Progenitor cell of endocrine pancreas (in vitro differentiated cells): ENCODE measurements around the gene NOP56. TPM values are rescaled to one million over a fixed set of nuclear protein-coding genes. Genes with fewer than 3 reads are reported as not detected.

ENCODE experiments used
- DNase-seq: peaks from one replicate; pipeline ENCODE4 v3.0.0; 2021; ENCODE audit warnings: low spot score; ENCODE audit not compliant: unreplicated experiment
- H3K27ac Mint-ChIP-seq: 2 replicates; pipeline ENCODE4 v1.8.0; 2021; ENCODE audit warnings: mild to moderate bottlenecking, moderate library complexity, mixed read lengths
- H3K27me3 Mint-ChIP-seq: 2 replicates; pipeline ENCODE4 v1.8.0; 2021; ENCODE audit warnings: mixed read lengths
- H3K36me3 Mint-ChIP-seq: 2 replicates; pipeline ENCODE4 v1.8.0; 2022; ENCODE audit warnings: mixed read lengths; ENCODE audit not compliant: insufficient read depth
- H3K4me1 Mint-ChIP-seq: 2 replicates; pipeline ENCODE4 v1.8.0; 2021; ENCODE audit warnings: low read depth, mixed read lengths
- H3K4me3 Mint-ChIP-seq: 2 replicates; pipeline ENCODE4 v1.8.0; 2021; ENCODE audit warnings: low read depth, mild to moderate bottlenecking, moderate library complexity, mixed read lengths
- H3K9me3 Mint-ChIP-seq: 2 replicates; pipeline ENCODE4 v1.8.0; 2021; ENCODE audit warnings: low read depth, mixed read lengths
- CTCF ChIP-seq: fragments of 200-600 bp; sonication (generic); IDR thresholded peaks from one replicate; pipeline ENCODE4 v1.5.0; 2021; ENCODE audit warnings: antibody characterized with exemption, mild to moderate bottlenecking; ENCODE audit not compliant: unreplicated experiment
- microRNA-seq: library from miRNA; unstranded; fragments of <30 nt; microRNA quantifications from one replicate; pipeline ENCODE4 v1.1.0, GENCODE V29; 2020; ENCODE audit warnings: borderline number of aligned reads; ENCODE audit not compliant: unreplicated experiment
- total RNA-seq: library from RNA; stranded (reverse); gene quantifications from 2 replicates; pipeline ENCODE4 v1.2.1, GENCODE V29; 2021

The NOP56 gene
- total RNA-seq, 1 donor from 2014 or later = 271 TPM

DNA sequence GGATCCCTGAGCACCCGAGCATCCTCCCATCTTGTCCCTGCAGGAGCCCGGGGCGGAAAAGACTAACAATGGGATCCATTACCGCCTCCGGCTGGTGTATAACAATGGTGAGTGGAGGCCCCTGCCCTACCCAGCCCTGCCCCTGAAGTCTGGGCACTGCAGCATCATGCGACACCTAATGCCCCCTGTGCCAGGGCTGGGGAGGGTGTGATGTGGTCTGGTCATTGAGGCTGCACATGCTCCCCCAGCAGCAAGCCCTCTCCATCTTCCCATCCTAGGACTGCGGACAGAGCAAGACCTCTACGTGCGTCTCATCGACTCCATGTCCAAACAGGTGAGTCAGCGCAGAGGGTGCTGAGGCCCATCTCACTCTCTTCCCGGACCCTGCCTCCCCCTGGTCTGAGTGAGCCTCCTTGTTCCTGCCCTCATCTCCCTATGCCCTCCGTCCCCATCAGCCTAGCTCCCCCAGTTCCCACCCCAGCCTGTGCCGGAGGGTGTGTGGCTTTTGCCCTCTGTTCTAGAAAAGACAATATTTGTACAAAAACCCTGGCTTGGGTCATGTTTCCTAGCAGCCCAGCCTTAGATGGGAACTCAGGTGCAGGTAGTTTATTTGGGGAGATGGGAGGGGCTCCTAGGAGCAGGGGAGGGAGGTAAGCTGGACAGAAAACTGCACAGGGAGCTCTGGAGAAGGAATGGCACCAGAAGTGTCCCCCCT is 53.7 kb downstream of the NOP56 start:
- no peaks in the 10 kb centered on the region for H3K9me3 Mint-ChIP-seq
- peaks cover 10% of the 10 kb centered on the region for H3K27me3 Mint-ChIP-seq
- H3K27ac Mint-ChIP-seq = no peak overlapping the region
- DNase-seq = no peak
- peaks cover 8% of the 10 kb centered on the region for H3K4me1 Mint-ChIP-seq
- TF ChIP-seq CTCF = no peak
- no peak overlapping the region for H3K4me3 Mint-ChIP-seq
- peaks cover 1% of the 10 kb centered on the region for H3K36me3 Mint-ChIP-seq

- no peak overlapping the region for H3K27ac Mint-ChIP-seq
- H3K27me3 Mint-ChIP-seq = peaks cover 5% of the 10 kb centered on the region
- H3K4me3 Mint-ChIP-seq = no peak overlapping the region
- TF ChIP-seq CTCF = no peak
- DNase-seq = no peak
- H3K4me1 Mint-ChIP-seq = peaks cover 8% of the 10 kb centered on the region
- H3K9me3 Mint-ChIP-seq = no peaks in the 10 kb centered on the region
- peaks cover 1% of the 10 kb centered on the region for H3K36me3 Mint-ChIP-seq
Measured at GRCh38 chr20:2706688-2707352, 54.4 kb downstream of the NOP56 start.

DNA sequence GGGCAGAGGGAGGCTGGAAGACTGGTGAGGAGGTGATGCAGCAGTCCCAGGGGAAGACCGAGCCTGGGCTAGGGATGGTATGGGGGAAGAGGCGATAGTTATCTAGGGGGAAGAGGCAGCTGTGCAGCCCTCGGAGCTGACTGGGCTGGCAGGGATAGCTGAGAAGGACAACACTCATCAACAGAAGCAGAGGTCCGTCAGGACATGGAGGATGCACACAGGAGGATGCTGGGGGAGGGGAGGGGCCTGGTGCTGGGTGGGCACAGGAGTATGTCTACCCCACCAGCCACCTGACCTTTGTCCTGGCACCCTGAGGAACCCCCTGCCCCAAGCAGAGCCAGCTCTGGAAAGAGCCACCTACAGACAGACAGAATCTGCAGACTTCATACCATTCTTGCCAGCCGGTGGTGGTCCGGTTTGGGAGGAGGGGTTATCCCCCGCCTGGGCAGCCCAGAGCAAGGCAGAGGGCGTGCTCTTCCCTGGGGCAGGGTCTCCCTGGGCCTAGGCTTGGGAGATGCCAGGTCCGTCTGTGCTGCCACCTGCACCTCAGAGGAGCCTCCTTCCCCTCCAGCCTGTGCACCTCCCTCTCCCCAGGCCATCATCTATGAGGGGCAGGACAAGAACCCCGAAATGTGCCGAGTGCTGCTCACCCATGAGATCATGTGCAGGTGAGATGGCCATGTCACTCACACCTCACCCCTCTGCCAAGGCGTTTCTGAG is 55.1 kb downstream of the NOP56 start:
- Mint-ChIP-seq H3K4me1 (peaks cover 8% of the 10 kb centered on the region), H3K4me3 (no peak overlapping the region), H3K27me3 (peaks cover 4% of the 10 kb centered on the region), H3K9me3 (no peaks in the 10 kb centered on the region), H3K36me3 (peaks cover 1% of the 10 kb centered on the region), H3K27ac (peak overlapping the region; percentile 57)
- no peak for DNase-seq
- no peak for TF ChIP-seq CTCF

Small RNA genes within 50 kb of the gene (microRNA-seq; reads per million reads assigned to microRNA genes)
- 35.8 reads per million, percentile 40 among the genes with 10 or more reads in this experiment for gene MIR1292

Other genes starting within 250 kb of the NOP56 start
- 169 and 180 TPM in 2 replicates for gene SNRPB, start 181.8 kb upstream of the NOP56 start, total RNA-seq
- 13.1 and 14.4 TPM in 2 replicates for gene ZNF343, start 143.7 kb upstream of the NOP56 start, total RNA-seq
- gene TMC2, start 116.1 kb upstream of the NOP56 start, total RNA-seq = not detected in 2 replicates
- 98.9 and 108 TPM in 2 replicates for gene IDH3B, start 11.6 kb downstream of the NOP56 start, total RNA-seq
- 63.8 and 64.9 TPM in 2 replicates for gene EBF4, start 40.1 kb downstream of the NOP56 start, total RNA-seq
- 130 and 131 TPM in 2 replicates for gene CPXM1, start 148.0 kb downstream of the NOP56 start, total RNA-seq
- not detected in 2 replicates for gene C20orf141, start 162.4 kb downstream of the NOP56 start, total RNA-seq
- not detected in 2 replicates for gene TMEM239, start 163.7 kb downstream of the NOP56 start, total RNA-seq
- 81.1 and 89.2 TPM in 2 replicates for gene PCED1A, start 188.0 kb downstream of the NOP56 start, total RNA-seq
- gene VPS16, start 188.1 kb downstream of the NOP56 start, total RNA-seq = 47.8 and 48.5 TPM in 2 replicates
- gene PTPRA, start 220.8 kb downstream of the NOP56 start, total RNA-seq = 71.7 and 73.2 TPM in 2 replicates